Mesendoderm (in vitro differentiated cells): ENCODE measurements around the gene MVB12B.

ENCODE experiments used
- DNase-seq: peaks from one replicate; pipeline ENCODE4 v3.0.0; 2013
- H2AK5ac ChIP-seq: 2 replicates; pipeline ENCODE4 v1.6.1; 2013; ENCODE audit warnings: low read length, inconsistent platforms
- H2BK120ac ChIP-seq: 2 replicates; pipeline ENCODE4 v1.6.1; 2013; ENCODE audit warnings: low read depth, mild to moderate bottlenecking, low read length, moderate library complexity, mixed read lengths
- H2BK15ac ChIP-seq: replicated peaks from 2 replicates; pipeline ENCODE4 v1.6.1; 2013; ENCODE audit warnings: low read depth, mild to moderate bottlenecking, moderate library complexity
- H2BK5ac ChIP-seq: 2 replicates; pipeline ENCODE4 v1.6.1; 2013; ENCODE audit warnings: low read length, inconsistent platforms
- H3K18ac ChIP-seq: 2 replicates; pipeline ENCODE4 v1.6.1; 2013; ENCODE audit warnings: mild to moderate bottlenecking, low read length, mixed read lengths
- H3K23ac ChIP-seq: one replicate; pipeline ENCODE4 v1.6.1; 2013; ENCODE audit warnings: low read length
- H3K27ac ChIP-seq: 2 replicates; pipeline ENCODE4 v1.5.1; 2013; ENCODE audit warnings: low read depth, mild to moderate bottlenecking, inconsistent platforms, low read length, moderate library complexity
- H3K27me3 ChIP-seq: 2 replicates; pipeline ENCODE4 v1.6.1; 2013; ENCODE audit warnings: low read length, control low read depth, mild to moderate bottlenecking, inconsistent platforms; ENCODE audit not compliant: insufficient read depth, poor library complexity
- H3K36me3 ChIP-seq: 2 replicates; pipeline ENCODE4 v1.6.1; 2013; ENCODE audit warnings: low read length, inconsistent platforms; ENCODE audit not compliant: control insufficient read depth, insufficient read depth
- H3K4ac ChIP-seq: one replicate; pipeline ENCODE4 v1.6.1; 2013; ENCODE audit warnings: low read depth, mild to moderate bottlenecking, low read length, moderate library complexity
- H3K4me1 ChIP-seq: 2 replicates; pipeline ENCODE4 v1.6.1; 2013; ENCODE audit warnings: low read depth, low read length, inconsistent platforms; ENCODE audit not compliant: control insufficient read depth
- H3K4me2 ChIP-seq: 2 replicates; pipeline ENCODE4 v1.6.1; 2013; ENCODE audit warnings: low read length
- H3K4me3 ChIP-seq: 2 replicates; pipeline ENCODE4 v1.5.1; 2013; ENCODE audit warnings: mild to moderate bottlenecking, low read length
- H3K56ac ChIP-seq: one replicate; pipeline ENCODE4 v1.6.1; 2013; ENCODE audit warnings: low read length
- H3K79me1 ChIP-seq: 2 replicates; pipeline ENCODE4 v1.6.1; 2013; ENCODE audit warnings: low read length, inconsistent platforms
- H3K79me2 ChIP-seq: 2 replicates; pipeline ENCODE4 v1.6.1; 2013; ENCODE audit warnings: mild to moderate bottlenecking, low read length; ENCODE audit not compliant: control insufficient read depth, insufficient read depth
- H3K9ac ChIP-seq: 2 replicates; pipeline ENCODE4 v1.6.1; 2013; ENCODE audit warnings: low read length, inconsistent platforms
- H4K5ac ChIP-seq: one replicate; pipeline ENCODE4 v1.6.1; 2013; ENCODE audit warnings: low read length
- H4K8ac ChIP-seq: one replicate; pipeline ENCODE4 v1.6.1; 2013; ENCODE audit warnings: low read depth, mild to moderate bottlenecking, control low read depth, low read length, moderate library complexity
- WGBS: extraction: QIAGEN DNeasy Blood & Tissue Kit; methylation state at CpG from one replicate; pipeline ENCODE4 v1.1.7; 2013; ENCODE audit warnings: low lambda C conversion rate, missing lambda C conversion rate; ENCODE audit not compliant: insufficient coverage; ENCODE audit errors: extremely low coverage; 5-methylcytosine and 5-hydroxymethylcytosine counted together

Gene MVB12B

DNA sequence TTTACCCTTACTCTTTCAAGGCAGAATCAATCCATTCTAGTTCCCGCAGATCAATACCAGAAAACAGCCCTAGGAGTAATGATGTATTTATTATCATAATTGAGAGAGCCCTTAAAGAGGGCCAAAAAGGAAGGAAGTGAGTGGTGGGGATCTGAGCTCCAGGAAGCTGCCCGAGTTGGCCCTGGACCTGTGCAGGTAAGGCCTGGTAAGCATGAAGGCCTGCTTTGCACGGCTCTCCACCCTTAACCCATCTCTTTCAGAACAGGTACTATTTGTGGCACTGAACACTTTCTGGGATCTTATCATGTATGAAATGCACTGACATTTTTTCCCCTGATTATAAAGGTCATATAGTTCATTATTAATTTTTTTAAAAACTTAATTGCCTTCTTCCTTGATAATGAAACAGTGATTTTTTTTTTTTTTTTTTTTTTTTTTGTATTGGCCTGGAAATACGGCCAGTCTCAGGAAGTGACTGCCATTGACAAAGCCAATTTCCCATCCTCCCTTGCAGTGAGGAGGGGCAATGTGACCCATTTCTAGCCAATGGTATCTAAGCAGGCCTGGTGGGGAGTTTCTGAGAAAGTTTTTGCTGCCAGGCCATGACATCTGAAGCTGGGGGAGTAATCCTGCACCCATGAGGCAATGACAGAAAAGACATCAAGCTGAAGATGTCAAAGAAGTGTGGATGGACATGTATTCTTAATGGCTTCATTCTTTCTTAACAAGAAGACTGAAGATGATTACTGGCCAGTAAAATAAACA is 6.3 kb upstream of the MVB12B start:
- no peak overlapping the region for H2BK5ac ChIP-seq
- no peak overlapping the region for H2BK120ac ChIP-seq
- H3K27ac ChIP-seq: no peak overlapping the region
- H3K36me3 ChIP-seq: no peaks in the 10 kb centered on the region
- peak; percentile 11 for DNase-seq
- WGBS: no CpG with 5 or more reads among the region's 4 CpGs
- no peak overlapping the region for H3K4ac ChIP-seq
- no peaks in the 10 kb centered on the region for H3K4me1 ChIP-seq
- H3K4me3 ChIP-seq: no peak overlapping the region
- H2BK15ac ChIP-seq: no peak overlapping the region
- no peaks in the 10 kb centered on the region for H3K79me1 ChIP-seq
- H4K5ac ChIP-seq: no peak overlapping the region
- H4K8ac ChIP-seq: no peak overlapping the region
- no peak overlapping the region for H2AK5ac ChIP-seq
- H3K4me2 ChIP-seq: no peak overlapping the region
- H3K79me2 ChIP-seq: no peaks in the 10 kb centered on the region
- no peak overlapping the region for H3K18ac ChIP-seq
- no peak overlapping the region for H3K56ac ChIP-seq
- no peak overlapping the region for H3K9ac ChIP-seq
- H3K23ac ChIP-seq: no peak overlapping the region
- no peaks in the 10 kb centered on the region for H3K27me3 ChIP-seq

DNA sequence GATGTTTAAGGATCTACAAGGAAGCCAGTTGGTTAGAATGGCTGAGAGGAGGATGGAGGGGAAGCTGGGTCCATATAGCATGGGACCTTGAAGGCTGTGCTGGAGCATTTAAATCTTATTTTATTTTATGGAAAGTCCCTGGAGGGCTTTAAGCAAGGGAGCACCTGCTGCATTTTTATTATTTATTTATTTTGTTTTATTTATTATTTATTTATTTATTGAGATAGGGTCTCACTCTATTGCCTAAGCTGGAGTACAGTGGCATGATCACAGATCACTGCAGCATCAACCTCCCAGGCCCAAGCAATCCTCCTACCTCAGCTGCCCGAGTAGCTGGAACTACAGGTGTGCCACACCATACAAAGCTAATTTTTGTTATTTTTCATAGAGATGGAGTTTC is 4.9 kb upstream of the MVB12B start:
- Histone ChIP-seq H4K5ac (no peak overlapping the region), H3K4me2 (no peak overlapping the region), H3K56ac (no peak overlapping the region), H3K36me3 (no peaks in the 10 kb centered on the region), H3K27ac (no peak overlapping the region), H3K9ac (no peak overlapping the region), H3K4me3 (no peak overlapping the region), H3K79me2 (no peaks in the 10 kb centered on the region), H2BK120ac (no peak overlapping the region), H3K18ac (no peak overlapping the region), H3K23ac (no peak overlapping the region), H3K79me1 (no peaks in the 10 kb centered on the region), H3K27me3 (no peaks in the 10 kb centered on the region), H2AK5ac (no peak overlapping the region), H4K8ac (no peak overlapping the region), H3K4me1 (peaks cover 3% of the 10 kb centered on the region), H2BK5ac (no peak overlapping the region), H2BK15ac (no peak overlapping the region), H3K4ac (no peak overlapping the region)
- no peak for DNase-seq
- WGBS: no CpG with 5 or more reads among the region's 1 CpG

DNA sequence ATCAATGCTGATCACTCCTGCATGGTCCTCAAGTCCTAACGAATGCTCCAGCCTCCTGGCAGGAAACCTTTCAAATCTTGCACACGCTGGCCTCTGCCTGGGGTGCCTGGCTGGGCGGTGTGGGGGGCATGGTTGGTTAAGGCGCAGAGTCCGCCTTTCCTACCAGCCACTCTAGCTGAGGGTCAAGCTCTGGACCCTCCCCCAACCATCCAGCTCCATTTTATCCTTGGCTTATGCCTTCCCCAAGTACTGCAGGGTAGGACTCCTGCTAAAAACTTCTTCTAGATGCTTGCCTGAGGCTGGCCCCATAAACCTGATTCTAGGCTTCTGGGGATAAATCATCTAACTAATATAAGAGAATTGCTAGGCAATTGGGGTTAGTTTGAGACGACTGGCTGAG is 808 bp upstream of the MVB12B start:
- peak overlapping the region; percentile 66 for H3K23ac ChIP-seq
- H3K36me3 ChIP-seq: no peaks in the 10 kb centered on the region
- no peaks in the 10 kb centered on the region for H3K79me1 ChIP-seq
- H3K4me1 ChIP-seq: peaks cover 6% of the 10 kb centered on the region
- no peak overlapping the region for H3K27ac ChIP-seq
- peak overlapping the region; percentile 82 for H3K9ac ChIP-seq
- no peak overlapping the region for H3K4me3 ChIP-seq
- no peak overlapping the region for H2BK15ac ChIP-seq
- no peaks in the 10 kb centered on the region for H3K27me3 ChIP-seq
- no peak overlapping the region for H2AK5ac ChIP-seq
- peak overlapping the region; percentile 94 for H3K56ac ChIP-seq
- DNase-seq: peak; percentile 9
- no CpG with 5 or more reads among the region's 6 CpGs for WGBS
- H4K8ac ChIP-seq: no peak overlapping the region
- H3K4ac ChIP-seq: no peak overlapping the region
- no peak overlapping the region for H2BK5ac ChIP-seq
- no peak overlapping the region for H2BK120ac ChIP-seq
- H3K79me2 ChIP-seq: no peaks in the 10 kb centered on the region
- peak overlapping the region; percentile 74 for H3K4me2 ChIP-seq
- H3K18ac ChIP-seq: peak overlapping the region; percentile 78
- no peak overlapping the region for H4K5ac ChIP-seq

DNA sequence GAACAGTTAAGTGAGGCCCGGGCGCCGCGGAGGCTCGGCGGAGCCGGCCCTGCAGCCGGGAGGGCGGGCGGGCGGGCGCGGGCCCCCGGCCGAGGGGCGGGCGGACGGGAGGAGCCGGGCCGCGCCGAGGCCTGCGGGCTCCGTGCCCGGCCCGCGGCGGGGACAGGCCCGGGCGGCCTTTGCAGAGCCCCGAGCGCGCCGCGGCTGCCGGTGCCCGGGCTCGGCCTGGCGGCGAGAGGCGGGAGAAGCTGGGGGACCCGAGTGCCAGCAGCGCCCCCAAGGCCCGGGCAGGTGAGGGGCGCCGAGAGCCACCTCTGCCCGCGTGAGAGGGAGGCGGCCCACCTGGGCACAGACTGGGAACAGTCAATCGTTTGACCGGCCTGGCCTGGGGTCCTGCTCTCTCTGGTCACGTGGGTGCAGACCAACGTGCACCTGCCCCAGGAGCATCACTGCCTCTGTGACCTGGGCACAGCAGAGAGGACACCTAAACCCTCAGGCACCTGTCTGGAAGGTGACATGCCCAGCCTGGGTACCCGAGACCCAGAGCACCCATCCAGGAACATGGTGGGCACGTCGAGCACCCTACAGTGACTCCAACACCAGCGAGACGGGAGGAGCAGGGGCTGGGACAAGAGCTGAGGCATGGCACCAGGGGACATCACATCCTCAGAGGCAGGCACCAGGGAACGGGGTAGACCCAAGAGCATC is 531 bp downstream of the MVB12B start:
- H3K27ac ChIP-seq: no peak overlapping the region
- DNase-seq: peak; percentile 10
- peak overlapping the region; percentile 11 for H3K4me3 ChIP-seq
- WGBS: no CpG with 5 or more reads among the region's 59 CpGs
- H3K4me1 ChIP-seq: peaks cover 6% of the 10 kb centered on the region
- H3K4me2 ChIP-seq: peak overlapping the region; percentile 61
- peak overlapping the region; percentile 77 for H4K8ac ChIP-seq
- no peaks in the 10 kb centered on the region for H3K27me3 ChIP-seq
- H3K79me2 ChIP-seq: no peaks in the 10 kb centered on the region
- H2BK5ac ChIP-seq: no peak overlapping the region
- H3K79me1 ChIP-seq: no peaks in the 10 kb centered on the region
- no peak overlapping the region for H2BK120ac ChIP-seq
- H2BK15ac ChIP-seq: peak overlapping the region; percentile 27
- peak overlapping the region; percentile 78 for H3K18ac ChIP-seq
- no peak overlapping the region for H3K23ac ChIP-seq
- no peaks in the 10 kb centered on the region for H3K36me3 ChIP-seq
- peak overlapping the region; percentile 74 for H3K56ac ChIP-seq
- H3K4ac ChIP-seq: no peak overlapping the region
- H4K5ac ChIP-seq: no peak overlapping the region
- H3K9ac ChIP-seq: peak overlapping the region; percentile 63
- H2AK5ac ChIP-seq: no peak overlapping the region

DNA sequence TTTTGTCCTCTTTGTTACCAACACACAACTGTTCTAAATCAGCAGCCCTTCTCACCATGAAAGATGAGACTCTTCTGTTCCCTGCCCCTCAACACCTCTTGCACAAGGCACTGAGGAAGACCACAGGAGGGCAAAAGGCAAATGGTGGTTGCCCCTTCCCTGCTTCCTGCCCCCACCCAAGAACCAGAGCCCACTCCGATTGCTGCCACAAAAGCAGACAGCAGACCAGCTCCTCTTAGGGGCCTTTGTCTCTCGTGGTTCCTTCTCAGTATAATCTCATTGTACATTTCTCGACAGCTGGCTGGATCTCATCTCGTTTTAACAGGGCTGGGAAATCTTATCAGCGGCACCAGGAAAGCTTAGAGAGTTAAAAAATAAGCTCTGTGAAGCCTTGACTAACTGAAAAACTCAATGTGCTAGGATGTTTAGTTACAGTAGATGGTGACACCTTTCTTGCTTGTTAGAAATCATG is 1.1 kb downstream of the MVB12B start:
- DNase-seq: peak; percentile 29
- H3K36me3 ChIP-seq: no peaks in the 10 kb centered on the region
- H3K9ac ChIP-seq: no peak overlapping the region
- H3K4me3 ChIP-seq: no peak overlapping the region
- no peak overlapping the region for H4K5ac ChIP-seq
- H3K27ac ChIP-seq: no peak overlapping the region
- no peak overlapping the region for H3K23ac ChIP-seq
- H3K4me2 ChIP-seq: no peak overlapping the region
- peaks cover 6% of the 10 kb centered on the region for H3K4me1 ChIP-seq
- no peak overlapping the region for H3K4ac ChIP-seq
- no peaks in the 10 kb centered on the region for H3K79me2 ChIP-seq
- H3K27me3 ChIP-seq: no peaks in the 10 kb centered on the region
- H3K56ac ChIP-seq: no peak overlapping the region
- no peak overlapping the region for H2BK15ac ChIP-seq
- no peak overlapping the region for H2AK5ac ChIP-seq
- no CpG with 5 or more reads among the region's 5 CpGs for WGBS
- no peak overlapping the region for H2BK5ac ChIP-seq
- H3K18ac ChIP-seq: no peak overlapping the region
- H2BK120ac ChIP-seq: no peak overlapping the region
- H4K8ac ChIP-seq: no peak overlapping the region
- H3K79me1 ChIP-seq: no peaks in the 10 kb centered on the region
